Tibial nerve (tissue), 4 donors: Measurements from ENCODE around the gene KLRG1.

Source experiments
- CTCF ChIP-seq, 5 experiments: fragments of 200-600 bp in 3 of 5; fragments of 450-650 bp in 2 of 5; sonication (generic) in 3 of 5; IDR thresholded peaks; one replicate each; pipeline ENCODE4 v1.5.1; 2016 to 2019; ENCODE audit warnings: antibody characterized with exemption in 5 of 5, mild to moderate bottlenecking in 3 of 5, moderate library complexity in 2 of 5
- EP300 ChIP-seq, 2 donors: sonication (generic); formaldehyde crosslinking; IDR thresholded peaks; one replicate each; pipeline ENCODE4 v1.6.1; 2017; ENCODE audit warnings: antibody characterized with exemption in 2 of 2, mild to moderate bottlenecking in 1 of 2

- no peak for TF ChIP-seq CTCF (IDR thresholded peaks at IDR 0.05)
- TF ChIP-seq EP300 (IDR thresholded peaks at IDR 0.05), result no peak
Measured at GRCh38 chr12:9040484-9041186, 51.3 kb downstream of the KLRG1 start.
